ENCODE measurements around the gene WIPF3.

The WIPF3 gene

GRCh38 chr7:29859104-29859503, 52.8 kb downstream of the WIPF3 start:
- no peak for DNase-seq (ENCODE audit: low spot score)
- no peak for TF ChIP-seq CTCF (IDR thresholded peaks at IDR 0.05; ENCODE audit: borderline replicate concordance, control extremely low read depth, extremely low read depth, insufficient read depth, missing control alignments)
- in situ Hi-C loops (cut with MboI; ENCODE audit: low sequenced_read_pairs, unreplicated experiment), result no loop called here

- no peak for DNase-seq (ENCODE audit: low spot score)
- in situ Hi-C loops (cut with MboI; ENCODE audit: low sequenced_read_pairs, unreplicated experiment), result no loop called here
- TF ChIP-seq CTCF (IDR thresholded peaks at IDR 0.05; ENCODE audit: borderline replicate concordance, control extremely low read depth, extremely low read depth, insufficient read depth, missing control alignments), result no peak
Observed at GRCh38 chr7:29859524-29860185, 53.3 kb downstream of the WIPF3 start.

GRCh38 chr7:29860186-29860585, 53.9 kb downstream of the WIPF3 start:
- in situ Hi-C loops (cut with MboI; ENCODE audit: low sequenced_read_pairs, unreplicated experiment), result no loop called here
- no peak for TF ChIP-seq CTCF (IDR thresholded peaks at IDR 0.05; ENCODE audit: borderline replicate concordance, control extremely low read depth, extremely low read depth, insufficient read depth, missing control alignments)
- DNase-seq (ENCODE audit: low spot score), result no peak

- in situ Hi-C loops (cut with MboI; ENCODE audit: low sequenced_read_pairs, unreplicated experiment), result no loop called here
- no peak for DNase-seq (ENCODE audit: low spot score)
- TF ChIP-seq CTCF (IDR thresholded peaks at IDR 0.05; ENCODE audit: borderline replicate concordance, control extremely low read depth, extremely low read depth, insufficient read depth, missing control alignments), result no peak
Observed at GRCh38 chr7:29861884-29862283, 55.6 kb downstream of the WIPF3 start.

GRCh38 chr7:29864656-29865055, 58.3 kb downstream of the WIPF3 start:
- in situ Hi-C loops (cut with MboI; ENCODE audit: low sequenced_read_pairs, unreplicated experiment), result no loop called here
- TF ChIP-seq CTCF (IDR thresholded peaks at IDR 0.05; ENCODE audit: borderline replicate concordance, control extremely low read depth, extremely low read depth, insufficient read depth, missing control alignments), result no peak
- DNase-seq (ENCODE audit: low spot score), result no peak

GRCh38 chr7:29865526-29865925, 59.2 kb downstream of the WIPF3 start:
- DNase-seq (ENCODE audit: low spot score), result no peak
- in situ Hi-C loops (cut with MboI; ENCODE audit: low sequenced_read_pairs, unreplicated experiment), result no loop called here

More at GRCh38 chr7:29865526-29865925, 59.2 kb downstream of the WIPF3 start:
- TF ChIP-seq CTCF (IDR thresholded peaks at IDR 0.05; ENCODE audit: borderline replicate concordance, control extremely low read depth, extremely low read depth, insufficient read depth, missing control alignments), result no peak
